ENCODE data around the gene PRIMPOL. TPM values are rescaled to one million over a fixed set of nuclear protein-coding genes. Genes with fewer than 3 reads are reported as not detected.
"Not testable (repeated sequence)": the region's sequence is repeated elsewhere in the genome, so short reads cannot be mapped to it uniquely, and the experiment has no call there.

Gene PRIMPOL
- total RNA-seq, 1 donor from 2014 or later, result 11.3 TPM

DNA sequence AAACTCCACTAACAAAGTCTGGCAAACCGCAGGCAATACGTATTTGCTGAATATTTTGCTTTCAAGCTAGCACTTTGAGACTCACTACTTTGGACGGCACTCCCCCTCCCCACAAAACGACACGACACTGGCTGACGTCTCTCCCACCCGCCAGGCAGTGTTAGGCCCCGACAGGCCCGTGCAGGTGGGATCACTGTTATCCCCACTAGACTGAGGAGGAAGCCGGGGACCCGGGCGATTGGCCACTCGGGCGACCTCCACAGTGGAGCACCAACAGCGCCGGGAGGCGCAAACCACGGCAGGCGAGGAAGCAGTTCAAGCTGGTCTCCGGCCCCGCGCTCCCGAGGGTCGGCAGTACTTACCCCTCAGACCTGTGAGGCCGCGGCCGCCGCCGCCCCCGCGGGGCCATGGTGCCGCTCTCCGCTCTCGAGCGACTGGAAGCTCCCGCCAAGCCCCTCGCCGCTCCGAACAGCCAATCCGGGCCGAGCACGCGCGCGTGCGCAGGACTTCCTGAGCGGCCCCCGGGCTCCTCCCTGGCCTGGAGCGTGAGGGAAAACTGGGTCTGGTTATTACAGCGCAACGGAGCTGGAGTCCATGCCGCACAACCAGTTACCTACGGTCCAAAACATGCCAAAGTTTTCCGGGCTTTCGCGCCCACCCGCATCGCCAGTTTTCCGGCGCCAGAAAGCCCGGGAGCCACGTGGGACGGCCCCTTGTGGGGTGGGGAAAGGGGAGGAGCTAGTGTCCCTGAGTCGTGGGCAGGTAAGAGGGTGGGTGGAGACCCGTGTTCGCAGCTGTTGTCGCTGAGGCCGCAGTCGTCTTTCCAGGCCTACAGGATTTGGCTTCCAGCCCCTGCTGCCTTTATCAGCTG lies 84.4 kb downstream of the PRIMPOL start, which contains the start of gene CENPU:
CENPU (minus strand) TSS at position 443 of the 871 bp plus-strand sequence; CDS start at position 409, 34 bp downstream.
- Mint-ChIP-seq H3K36me3 (ENCODE audit: low read depth) (no peaks in the 10 kb centered on the region), H3K4me3 (ENCODE audit: unreplicated experiment) (peak within 1 kb of the TSS; percentile 94), H3K9me3 (ENCODE audit: low read depth) (no peaks in the 10 kb centered on the region), H3K27me3 (ENCODE audit: low read depth) (no peaks in the 10 kb centered on the region), H3K4me1 (ENCODE audit: low read depth) (peaks cover 37% of the 10 kb centered on the region), H3K27ac (ENCODE audit: unreplicated experiment) (peak within 1 kb of the TSS; percentile 93)
- TF ChIP-seq CTCF (IDR thresholded peaks at IDR 0.05), result no peak
- peak; percentile 97 for DNase-seq (ENCODE audit: low spot score)

GRCh38 chr4:184734758-184735157 lies 85.2 kb downstream of the PRIMPOL start:
- Mint-ChIP-seq H3K4me1 (ENCODE audit: low read depth) (peaks cover 28% of the 10 kb centered on the region), H3K36me3 (ENCODE audit: low read depth) (no peaks in the 10 kb centered on the region), H3K4me3 (ENCODE audit: unreplicated experiment) (peak overlapping the region; percentile 94), H3K9me3 (ENCODE audit: low read depth) (no peaks in the 10 kb centered on the region), H3K27ac (ENCODE audit: unreplicated experiment) (peak overlapping the region; percentile 93), H3K27me3 (ENCODE audit: low read depth) (no peaks in the 10 kb centered on the region)
- DNase-seq (ENCODE audit: low spot score), result no peak
- no peak for TF ChIP-seq CTCF (IDR thresholded peaks at IDR 0.05)

DNA sequence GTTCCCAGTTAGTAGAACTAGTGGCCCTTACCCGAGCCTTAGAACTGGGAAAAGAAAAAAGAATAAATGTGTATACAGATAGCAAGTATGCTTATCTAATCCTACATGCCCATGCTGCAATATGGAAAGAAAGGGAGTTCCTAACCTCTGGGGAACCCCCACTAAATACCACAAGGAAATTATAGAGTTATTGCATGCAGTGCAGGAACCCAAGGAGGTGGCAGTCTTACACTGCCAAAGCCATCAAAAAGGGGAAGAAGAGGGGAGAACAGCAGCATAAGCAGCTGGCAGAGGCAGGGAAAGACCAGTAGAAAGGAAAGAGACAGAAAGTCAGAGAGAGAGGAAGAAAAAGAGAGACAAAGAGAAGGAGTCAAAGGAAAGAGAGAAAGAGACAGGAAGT lies 90.0 kb downstream of the PRIMPOL start:
- H3K9me3 Mint-ChIP-seq (ENCODE audit: low read depth); H3K27ac Mint-ChIP-seq (ENCODE audit: unreplicated experiment); H3K36me3 Mint-ChIP-seq (ENCODE audit: low read depth); H3K4me3 Mint-ChIP-seq (ENCODE audit: unreplicated experiment); H3K27me3 Mint-ChIP-seq (ENCODE audit: low read depth); H3K4me1 Mint-ChIP-seq (ENCODE audit: low read depth); DNase-seq (ENCODE audit: low spot score): not testable (repeated sequence)

DNA sequence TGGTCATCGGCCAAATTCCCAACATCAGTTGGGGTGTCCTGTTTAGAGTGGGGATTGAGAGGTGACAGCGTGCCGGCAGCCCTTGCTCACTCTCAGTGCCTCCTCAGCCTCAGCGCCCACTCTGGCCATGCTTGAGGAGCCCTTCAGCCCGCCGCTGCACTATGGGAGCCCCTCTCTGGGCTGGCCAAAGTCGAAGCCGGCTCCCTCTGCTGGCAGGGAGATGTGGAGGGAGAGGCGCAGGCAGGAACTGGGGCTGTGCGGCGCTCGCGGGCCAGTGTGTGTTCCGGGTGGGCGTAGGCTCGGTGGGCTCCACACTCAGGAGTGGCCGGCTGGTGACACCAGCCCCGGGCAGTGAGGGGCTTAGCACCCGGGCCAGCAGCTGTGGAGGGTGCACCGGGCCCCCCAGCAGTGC lies 91.4 kb downstream of the PRIMPOL start:
- DNase-seq (ENCODE audit: low spot score), result no peak
- H3K9me3 Mint-ChIP-seq (ENCODE audit: low read depth), result no peaks in the 10 kb centered on the region
- H3K4me3 Mint-ChIP-seq (ENCODE audit: unreplicated experiment), result no peak overlapping the region
- no peak for TF ChIP-seq CTCF (IDR thresholded peaks at IDR 0.05)
- peaks cover 4% of the 10 kb centered on the region for H3K4me1 Mint-ChIP-seq (ENCODE audit: low read depth)
- no peak overlapping the region for H3K27ac Mint-ChIP-seq (ENCODE audit: unreplicated experiment)
- H3K36me3 Mint-ChIP-seq (ENCODE audit: low read depth), result no peaks in the 10 kb centered on the region
- no peaks in the 10 kb centered on the region for H3K27me3 Mint-ChIP-seq (ENCODE audit: low read depth)

GRCh38 chr4:184741651-184742050 lies 92.1 kb downstream of the PRIMPOL start:
- H3K36me3 Mint-ChIP-seq (ENCODE audit: low read depth), result not testable (repeated sequence)

GRCh38 chr4:184743650-184744049 lies 94.1 kb downstream of the PRIMPOL start:
- no peak overlapping the region for H3K27ac Mint-ChIP-seq (ENCODE audit: unreplicated experiment)
- DNase-seq (ENCODE audit: low spot score), result no peak
- no peak overlapping the region for H3K4me3 Mint-ChIP-seq (ENCODE audit: unreplicated experiment)
- no peaks in the 10 kb centered on the region for H3K9me3 Mint-ChIP-seq (ENCODE audit: low read depth)
- H3K36me3 Mint-ChIP-seq (ENCODE audit: low read depth), result no peaks in the 10 kb centered on the region
- no peak for TF ChIP-seq CTCF (IDR thresholded peaks at IDR 0.05)
- peaks cover 25% of the 10 kb centered on the region for H3K4me1 Mint-ChIP-seq (ENCODE audit: low read depth)
- no peaks in the 10 kb centered on the region for H3K27me3 Mint-ChIP-seq (ENCODE audit: low read depth)

More at GRCh38 chr4:184741651-184742050, 92.1 kb downstream of the PRIMPOL start:
- H3K4me1 Mint-ChIP-seq (ENCODE audit: low read depth), result peaks cover 11% of the 10 kb centered on the region
- not testable (repeated sequence) for H3K27ac Mint-ChIP-seq (ENCODE audit: unreplicated experiment); DNase-seq (ENCODE audit: low spot score); H3K27me3 Mint-ChIP-seq (ENCODE audit: low read depth); H3K4me3 Mint-ChIP-seq (ENCODE audit: unreplicated experiment); H3K9me3 Mint-ChIP-seq (ENCODE audit: low read depth)
